GM19193 (cell line): ENCODE results near the gene CRTC3.

Source experiments
- POLR2A ChIP-seq: IDR thresholded peaks from 4 replicates; pipeline ENCODE4 v1.6.1; 2011; ENCODE audit not compliant: insufficient read depth, insufficient read length; ENCODE audit errors: extremely low read depth

Gene CRTC3

DNA sequence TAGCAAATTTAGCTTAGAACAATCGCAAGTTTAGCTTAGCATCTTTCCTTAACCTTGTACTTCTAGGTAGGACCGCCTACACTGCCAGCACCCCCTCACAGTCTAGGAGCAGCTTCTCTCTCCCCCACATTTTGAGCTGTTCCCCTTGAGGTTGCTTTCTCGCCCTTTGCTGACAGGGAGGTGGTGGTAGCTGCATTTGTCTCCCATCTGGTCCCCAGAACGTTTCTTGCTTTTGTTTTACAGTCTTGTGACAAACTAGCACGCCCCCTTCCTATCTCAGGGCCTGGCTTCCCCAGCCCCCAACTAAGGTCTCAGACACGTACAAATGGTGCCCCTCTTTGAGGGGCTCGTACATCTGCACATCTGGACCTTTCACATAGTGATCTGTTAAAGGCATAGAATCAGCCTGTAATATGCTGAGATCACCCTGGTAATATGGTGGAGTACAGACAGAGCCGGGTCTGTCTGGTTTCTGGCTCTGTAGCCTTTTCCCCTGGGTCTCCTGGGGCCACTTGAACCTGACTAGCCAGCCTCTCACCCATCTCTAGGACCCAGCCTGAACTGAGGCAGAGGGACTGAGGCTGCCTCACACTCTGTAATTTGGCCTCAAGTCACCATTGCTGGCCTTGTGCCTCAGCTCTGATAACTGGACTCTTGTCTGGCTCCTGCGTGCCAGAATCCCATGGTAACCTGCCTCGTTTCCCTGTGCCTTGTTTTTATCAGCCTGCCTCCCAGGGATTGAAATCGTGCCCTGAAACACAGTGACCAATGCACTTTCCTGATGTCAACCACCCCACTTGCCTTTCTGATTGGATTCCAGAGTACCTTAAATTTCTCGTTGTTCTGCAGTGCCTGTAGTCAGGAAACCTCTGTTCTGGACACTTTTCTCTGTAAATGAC, 27.7 kb downstream of the CRTC3 start:
- TF ChIP-seq POLR2A = no peak

DNA sequence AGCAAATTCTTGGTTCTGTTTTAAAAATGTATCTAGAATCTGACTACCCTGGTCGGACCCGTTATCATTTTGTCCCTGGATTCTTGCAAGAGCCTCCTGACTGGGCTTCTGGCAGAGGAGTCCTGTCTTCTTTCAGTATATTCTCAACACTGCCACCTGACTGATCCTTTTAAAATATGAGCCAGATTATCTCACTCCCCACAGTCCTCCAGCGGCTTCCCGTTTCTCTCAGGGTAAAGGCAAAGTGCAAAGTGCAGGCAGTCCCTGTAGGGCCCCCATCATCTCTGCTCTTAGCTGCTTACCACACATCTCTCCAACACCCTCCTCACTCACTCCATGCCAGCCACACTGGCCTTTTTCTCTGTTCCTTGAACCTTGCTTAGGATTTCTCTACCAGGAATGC, 28.4 kb downstream of the CRTC3 start:
- no peak for TF ChIP-seq POLR2A

- no peak for TF ChIP-seq POLR2A
These were observed 29.4 kb downstream of the CRTC3 start for GRCh38 chr15:90559119-90559518.

DNA sequence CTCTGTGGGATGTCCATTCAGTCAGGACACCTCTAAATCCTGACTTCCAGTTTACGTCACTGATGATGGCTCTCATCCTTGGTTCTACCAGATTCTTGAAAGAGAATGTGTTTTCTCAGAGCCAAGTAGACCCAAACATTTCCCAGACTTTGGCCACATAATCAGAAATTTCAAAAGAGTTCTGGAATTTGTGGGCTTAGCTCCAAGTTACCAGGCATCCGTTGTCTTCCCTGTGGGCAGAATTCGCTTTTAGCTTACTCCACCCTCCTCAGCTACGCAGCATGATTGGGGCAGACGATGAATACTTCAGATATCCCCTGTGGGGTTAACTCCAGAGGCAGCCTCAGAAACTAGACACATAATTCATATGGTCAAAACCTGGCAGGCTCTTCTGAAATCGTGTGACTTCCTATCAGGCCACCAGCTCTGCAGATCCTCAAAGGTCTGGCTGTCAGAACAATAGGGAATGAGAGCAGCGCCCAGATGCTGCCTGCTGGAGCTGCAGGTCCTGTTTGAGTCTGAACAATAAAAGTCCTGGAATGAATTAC, 30.6 kb downstream of the CRTC3 start:
- TF ChIP-seq POLR2A = no peak

DNA sequence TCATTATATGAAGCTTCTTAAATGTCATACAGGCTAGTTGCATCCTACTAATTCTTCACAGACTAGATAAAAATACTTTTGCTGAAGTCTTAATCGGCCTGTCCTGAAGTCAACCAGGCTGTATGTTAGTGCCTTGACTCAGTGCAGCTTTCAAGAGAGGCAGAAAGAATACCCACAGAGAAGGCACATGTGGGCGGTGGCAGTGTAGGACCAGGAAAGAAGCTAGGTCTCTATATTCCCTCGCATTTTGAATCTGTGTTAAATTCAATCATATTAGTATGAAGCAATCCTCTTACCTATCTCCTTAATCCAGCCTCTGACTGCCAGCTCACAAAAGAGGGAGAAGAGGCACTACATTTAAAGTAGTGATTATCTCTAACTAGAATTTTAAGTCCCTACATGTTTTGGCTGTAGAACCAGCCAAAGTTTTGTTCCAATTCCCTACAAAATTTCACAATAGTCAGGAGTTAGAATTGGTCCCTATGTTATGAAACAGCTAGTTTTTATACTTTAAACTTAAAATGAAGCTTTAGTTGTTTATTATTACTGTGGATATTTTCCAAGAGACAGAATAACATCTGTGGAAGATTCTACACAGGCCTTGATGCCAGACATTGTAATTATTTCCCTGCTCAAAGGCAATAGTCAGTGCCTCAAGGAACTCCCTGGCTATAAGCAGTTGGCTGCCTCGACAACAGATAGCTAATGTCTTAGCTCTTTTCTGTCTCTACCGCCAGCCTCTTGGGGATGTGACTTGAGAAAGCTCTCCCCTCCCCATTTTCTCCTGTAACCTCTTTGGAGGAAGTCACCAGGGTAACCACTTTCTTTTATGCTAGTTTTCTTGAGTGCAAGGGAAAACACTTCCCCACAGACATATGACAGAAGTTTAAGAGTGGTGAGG, 31.9 kb downstream of the CRTC3 start:
- TF ChIP-seq POLR2A = no peak

- no peak for TF ChIP-seq POLR2A
These were observed 32.9 kb downstream of the CRTC3 start for GRCh38 chr15:90562669-90563068.

DNA sequence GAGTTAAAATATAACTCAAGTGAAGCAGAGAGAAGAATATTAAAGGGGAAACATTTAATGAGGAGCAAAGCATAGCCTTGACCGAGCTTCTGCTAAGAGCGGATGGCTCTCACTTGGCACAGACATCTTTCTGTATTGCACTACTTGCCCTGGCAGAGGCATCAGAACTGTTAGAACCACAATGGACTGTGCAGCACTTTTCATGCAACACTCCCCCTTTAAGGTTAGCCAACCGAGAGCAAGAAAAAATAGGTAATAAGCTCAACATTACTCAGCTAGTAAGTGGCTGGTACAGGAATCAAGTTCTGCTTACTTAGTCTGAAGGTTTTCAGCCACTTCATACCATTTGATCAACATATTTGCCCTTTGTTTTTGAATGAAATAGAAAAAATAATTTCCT, 33.7 kb downstream of the CRTC3 start:
- TF ChIP-seq POLR2A = no peak

- TF ChIP-seq POLR2A = no peak
These were observed 34.3 kb downstream of the CRTC3 start for GRCh38 chr15:90564051-90564450.

DNA sequence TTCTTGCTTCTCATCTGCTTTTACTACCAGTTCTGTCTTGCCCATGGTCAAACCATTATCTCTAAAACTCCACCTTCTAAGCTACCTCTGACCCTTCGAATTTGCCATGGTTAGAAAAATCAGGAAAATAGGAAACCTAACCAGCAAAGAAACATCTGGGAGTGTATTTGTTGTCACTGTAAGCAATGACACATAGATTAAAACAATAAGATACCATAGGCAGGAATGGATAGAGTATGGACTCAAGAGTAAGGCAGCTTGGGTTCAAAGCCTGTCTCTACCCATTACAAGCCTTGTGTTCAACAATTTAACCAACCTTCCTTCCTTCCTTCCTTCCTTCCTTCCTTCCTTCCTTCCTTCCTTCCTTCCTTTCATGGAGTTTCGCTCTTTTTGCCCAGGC, 34.9 kb downstream of the CRTC3 start:
- TF ChIP-seq POLR2A = no peak

- no peak for TF ChIP-seq POLR2A
These were observed 36.1 kb downstream of the CRTC3 start for GRCh38 chr15:90565866-90566265.

GRCh38 chr15:90570643-90571042, 40.9 kb downstream of the CRTC3 start:
- TF ChIP-seq POLR2A = no peak

GRCh38 chr15:90571063-90571541, 41.4 kb downstream of the CRTC3 start:
- TF ChIP-seq POLR2A = no peak

DNA sequence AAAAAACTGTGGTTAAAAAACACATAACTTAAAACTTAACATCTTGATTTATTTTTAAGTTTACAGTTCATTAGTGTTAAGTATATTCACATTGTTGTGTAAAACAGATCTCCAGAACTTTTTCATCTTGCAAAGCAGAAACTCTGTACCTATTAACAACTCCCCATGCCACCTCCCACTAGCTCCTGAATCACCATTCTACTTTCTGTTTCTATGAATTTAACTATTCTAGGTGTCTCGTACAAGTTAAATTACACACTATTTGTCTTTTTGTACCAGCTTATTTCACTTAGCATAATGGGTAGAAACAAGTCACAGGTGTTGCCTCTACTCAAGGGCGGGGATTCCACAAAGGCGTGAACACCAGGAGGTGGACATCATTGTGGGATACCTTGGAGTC, 43.2 kb downstream of the CRTC3 start:
- TF ChIP-seq POLR2A = no peak

- TF ChIP-seq POLR2A = no peak
These were observed 47.1 kb downstream of the CRTC3 start for GRCh38 chr15:90576711-90577389.

DNA sequence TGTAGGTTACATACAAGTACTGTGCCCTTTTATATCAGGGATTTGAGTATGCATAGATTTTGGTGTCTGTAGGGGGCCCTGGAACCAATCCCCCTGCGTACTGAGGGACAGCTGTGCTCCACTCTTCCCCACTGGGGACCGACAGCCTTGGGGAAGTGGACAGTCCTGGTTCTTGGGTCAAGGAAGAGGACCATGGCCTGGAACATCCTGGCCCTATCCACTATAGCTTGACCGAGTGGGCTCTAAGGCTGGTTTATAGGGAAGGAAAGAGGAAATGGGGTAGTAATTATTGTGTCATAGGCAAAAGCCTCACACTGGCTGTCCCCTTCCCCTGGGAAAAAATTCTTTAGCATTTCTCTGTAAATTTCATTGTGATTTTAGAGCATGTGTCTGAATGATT, 49.5 kb downstream of the CRTC3 start:
- no peak for TF ChIP-seq POLR2A

DNA sequence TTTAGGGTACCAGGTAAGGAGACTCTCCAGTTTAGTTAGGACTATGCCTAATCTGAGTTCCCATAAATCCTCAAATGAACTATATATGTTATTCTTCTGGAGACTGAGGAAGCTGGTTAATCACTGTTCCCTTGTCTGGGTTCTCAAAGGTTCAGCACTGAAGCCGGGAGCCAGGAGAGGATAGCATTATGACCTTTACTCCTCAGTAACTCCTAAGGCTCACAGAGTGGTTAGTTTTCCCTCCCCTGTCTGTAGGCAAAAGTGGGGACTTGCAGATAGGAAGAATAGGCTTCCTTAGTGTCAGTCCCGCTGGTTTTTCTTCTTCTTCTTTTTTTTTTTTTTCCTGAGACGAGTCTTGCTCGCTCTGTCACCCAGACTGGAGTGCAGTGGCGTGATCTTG, 50.4 kb downstream of the CRTC3 start:
- TF ChIP-seq POLR2A = no peak

DNA sequence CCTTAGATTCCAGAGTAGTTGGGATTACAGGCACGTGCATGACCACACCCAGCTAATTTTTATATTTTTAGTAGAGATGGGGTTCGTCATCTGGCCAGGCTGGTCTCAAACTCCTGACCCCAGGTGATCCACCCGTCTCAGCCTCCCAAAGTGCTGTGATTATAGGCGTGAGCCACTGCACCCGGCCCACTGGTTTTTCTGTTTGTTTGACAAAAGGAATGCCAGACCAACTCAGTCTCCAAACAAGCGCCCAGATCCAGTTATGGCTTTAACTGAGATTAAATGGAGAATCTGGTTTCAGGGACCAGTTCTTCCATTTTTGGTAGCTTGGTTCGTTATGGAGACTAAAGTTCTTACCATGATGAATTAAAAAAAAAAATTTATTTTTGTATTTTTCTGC, 50.8 kb downstream of the CRTC3 start:
- TF ChIP-seq POLR2A = no peak
